IMR-90 (cell line): ENCODE measurements around the gene SRR. TPM values are rescaled to one million over a fixed set of nuclear protein-coding genes. Genes with fewer than 3 reads are reported as not detected.
A peak's percentile ranks its signal among the peaks of the same experiment; 100 is the strongest.

Source experiments
- ATAC-seq: fragments of 200-7000 bp; cut with Tn5 transposase; 2 replicates; pipeline ENCODE4 v1.9.1; 2020; ENCODE audit warnings: low read depth, mild to moderate bottlenecking, moderate library complexity
- BruUV-seq: library from RNA; stranded (reverse); fragments of 400-500 nt; replicated peaks from 2 replicates; lab custom pipeline; 2021; lab: Mats Ljungman, UMichigan
- CTCF ChIA-PET: fragments of 300-600 bp; formaldehyde crosslinking; extraction: SDS; loops from one replicate; lab custom pipeline; 2021; ENCODE audit warnings: antibody characterized with exemption; lab: Yijun Ruan, JAX
- POLR2A ChIA-PET: fragments of 300-600 bp; sonication (Branson Sonifier 250); formaldehyde crosslinking; loops from one replicate; lab custom pipeline; 2022; ENCODE audit warnings: antibody characterized with exemption; ENCODE audit not compliant: unreplicated experiment; lab: Charles Lee
- DNase-seq: peaks from one replicate; pipeline ENCODE4 v3.0.0; 2013
- H2AFZ ChIP-seq: replicated peaks from 2 replicates; pipeline ENCODE3; 2013; ENCODE audit warnings: low read length, mild to moderate bottlenecking; ENCODE audit not compliant: poor library complexity
- H2AK5ac ChIP-seq: 2 replicates; pipeline ENCODE4 v1.6.1; 2013; ENCODE audit warnings: low read depth, low read length, inconsistent platforms
- H2AK9ac ChIP-seq: replicated peaks from 2 replicates; pipeline ENCODE3; 2013; ENCODE audit warnings: mild to moderate bottlenecking, low read depth, low read length, moderate library complexity; ENCODE audit not compliant: poor library complexity
- H2BK120ac ChIP-seq: 2 replicates; pipeline ENCODE4 v1.6.1; 2013; ENCODE audit warnings: low read depth, low read length, inconsistent platforms
- H2BK15ac ChIP-seq: 3 replicates; pipeline ENCODE4 v1.6.1; 2013; ENCODE audit warnings: low read depth, low read length, inconsistent platforms
- H2BK20ac ChIP-seq: 2 replicates; pipeline ENCODE4 v1.6.1; 2013; ENCODE audit warnings: low read depth, mild to moderate bottlenecking, inconsistent platforms, low read length, moderate library complexity
- H2BK5ac ChIP-seq: 2 replicates; pipeline ENCODE4 v1.6.1; 2013; ENCODE audit warnings: mild to moderate bottlenecking, low read depth, low read length, inconsistent platforms; ENCODE audit not compliant: poor library complexity, severe bottlenecking
- H3K14ac ChIP-seq: replicated peaks from 2 replicates; pipeline ENCODE4 v1.6.1; 2013; ENCODE audit warnings: low read depth, low read length, inconsistent platforms
- H3K18ac ChIP-seq: 2 replicates; pipeline ENCODE4 v1.6.1; 2013; ENCODE audit warnings: low read depth, low read length, control low read depth
- H3K23ac ChIP-seq: 2 replicates; pipeline ENCODE4 v1.6.1; 2013; ENCODE audit warnings: low read depth, low read length, inconsistent platforms
- H3K27ac ChIP-seq: 2 replicates; pipeline ENCODE4 v1.5.1; 2013; ENCODE audit warnings: mild to moderate bottlenecking, control low read depth, low read length; ENCODE audit not compliant: insufficient read depth
- H3K27me3 ChIP-seq: 2 replicates; pipeline ENCODE4 v1.6.1; 2013; ENCODE audit warnings: low read length; ENCODE audit not compliant: control insufficient read depth, insufficient read depth
- H3K36me3 ChIP-seq: 2 replicates; pipeline ENCODE4 v1.6.1; 2013; ENCODE audit warnings: low read length, mixed read lengths; ENCODE audit not compliant: control insufficient read depth, insufficient read depth
- H3K4ac ChIP-seq: 2 replicates; pipeline ENCODE4 v1.6.1; 2013; ENCODE audit warnings: low read depth, low read length, inconsistent platforms
- H3K4me1 ChIP-seq: 2 replicates; pipeline ENCODE4 v1.6.1; 2013; ENCODE audit warnings: low read length, mixed read lengths; ENCODE audit not compliant: control insufficient read depth, insufficient read depth
- H3K4me2 ChIP-seq: 2 replicates; pipeline ENCODE4 v1.6.1; 2013; ENCODE audit warnings: low read depth, mild to moderate bottlenecking, control low read depth, low read length, moderate library complexity
- H3K4me3 ChIP-seq: 2 replicates; pipeline ENCODE4 v1.5.1; 2013; ENCODE audit warnings: low read depth, mild to moderate bottlenecking, control low read depth, low read length, moderate library complexity; ENCODE audit not compliant: insufficient read depth
- H3K56ac ChIP-seq: 2 replicates; pipeline ENCODE4 v1.6.1; 2013; ENCODE audit warnings: low read length, inconsistent platforms; ENCODE audit not compliant: insufficient read depth; ENCODE audit errors: extremely low read depth
- H3K79me1 ChIP-seq, 2 experiments: 2 replicates each; pipeline ENCODE4 v1.6.1; 2013; ENCODE audit warnings: low read length in 2 of 2, inconsistent platforms in 1 of 2, low read depth in 1 of 2
- H3K9ac ChIP-seq: 2 replicates; pipeline ENCODE4 v1.6.1; 2013; ENCODE audit warnings: low read depth, low read length, control low read depth
- H3K9me1 ChIP-seq: 2 replicates; pipeline ENCODE4 v1.6.1; 2013; ENCODE audit warnings: low read length, inconsistent platforms; ENCODE audit not compliant: insufficient read depth
- H3K9me3 ChIP-seq: 2 replicates; pipeline ENCODE4 v1.6.1; 2013; ENCODE audit warnings: low read length; ENCODE audit not compliant: control insufficient read depth, insufficient read depth
- H4K20me1 ChIP-seq: 2 replicates; pipeline ENCODE4 v1.6.1; 2013; ENCODE audit warnings: low read length, inconsistent platforms; ENCODE audit not compliant: insufficient read depth
- H4K5ac ChIP-seq: 2 replicates; pipeline ENCODE4 v1.6.1; 2013; ENCODE audit warnings: mild to moderate bottlenecking, low read depth, low read length, control low read depth
- H4K8ac ChIP-seq, 2 experiments: 2 replicates each; pipeline ENCODE4 v1.6.1; 2013; ENCODE audit warnings: low read depth in 2 of 2, low read length in 2 of 2, control low read depth in 1 of 2, inconsistent platforms in 1 of 2
- H4K91ac ChIP-seq: 2 replicates; pipeline ENCODE4 v1.6.1; 2013; ENCODE audit warnings: low read depth, low read length, inconsistent platforms; ENCODE audit not compliant: insufficient read depth
- BHLHE40 ChIP-seq: fragments of 150-350 bp; IDR thresholded peaks from 2 replicates; pipeline ENCODE4 v1.6.1; 2016; ENCODE audit warnings: mild to moderate bottlenecking, low read depth, low read length
- CEBPB ChIP-seq: IDR thresholded peaks from 2 replicates; pipeline ENCODE4 v1.6.1; 2012; ENCODE audit warnings: low read depth, low read length, improper control_type of control experiment
- CHD1 ChIP-seq: IDR thresholded peaks from 2 replicates; pipeline ENCODE4 v1.6.1; 2012; ENCODE audit warnings: low read depth, low read length, improper control_type of control experiment
- MAFK ChIP-seq: IDR thresholded peaks from 2 replicates; pipeline ENCODE4 v1.6.1; 2012; ENCODE audit warnings: low read depth, low read length, improper control_type of control experiment
- MAZ ChIP-seq: IDR thresholded peaks from 2 replicates; pipeline ENCODE4 v1.6.1; 2012; ENCODE audit warnings: low read depth, mild to moderate bottlenecking, low read length, improper control_type of control experiment, moderate library complexity, borderline replicate concordance
- MXI1 ChIP-seq: IDR thresholded peaks from 2 replicates; pipeline ENCODE4 v1.6.1; 2012; ENCODE audit warnings: low read depth, mild to moderate bottlenecking, low read length, moderate library complexity, borderline replicate concordance
- NFE2L2 ChIP-seq: fragments of 150-350 bp; IDR thresholded peaks from 2 replicates; pipeline ENCODE4 v1.6.1; 2016; ENCODE audit warnings: low read depth, mild to moderate bottlenecking, low read length
- POLR2A ChIP-seq: IDR thresholded peaks from 2 replicates; pipeline ENCODE4 v1.6.1; 2012; ENCODE audit warnings: mild to moderate bottlenecking, low read depth, low read length
- RAD21 ChIP-seq: IDR thresholded peaks from 2 replicates; pipeline ENCODE4 v1.6.1; 2012; ENCODE audit warnings: low read length, improper control_type of control experiment
- RCOR1 ChIP-seq: IDR thresholded peaks from 2 replicates; pipeline ENCODE4 v1.6.1; 2012; ENCODE audit warnings: mild to moderate bottlenecking, low read length, improper control_type of control experiment; ENCODE audit not compliant: insufficient replicate concordance
- SMC3 ChIP-seq: fragments of 150-350 bp; IDR thresholded peaks from 2 replicates; pipeline ENCODE4 v1.6.1; 2016; ENCODE audit warnings: low read depth, mild to moderate bottlenecking, antibody characterized with exemption, low read length, moderate library complexity
- WGBS, 2 experiments: methylation state at CpG; one replicate each; pipeline versions ENCODE4 v1.1.5 to v1.1.7; 2013; ENCODE audit warnings: missing lambda C conversion rate in 2 of 2; ENCODE audit not compliant: insufficient read length in 1 of 2; ENCODE audit errors: extremely low coverage in 2 of 2; 5-methylcytosine and 5-hydroxymethylcytosine counted together
- dilution Hi-C: fragments of 300-500 bp; cut with HindIII; formaldehyde crosslinking; loops from one replicate; pipeline ENCODE4 v1.14.3; 2018; ENCODE audit warnings: low sequenced_read_pairs; ENCODE audit not compliant: unreplicated experiment
- in situ Hi-C: fragments of 300-500 bp; cut with MboI; formaldehyde crosslinking; loops from 3 replicates; pipeline ENCODE4 v1.14.3; 2019; ENCODE audit warnings: low sequenced_read_pairs, inconsistent platforms, mixed read lengths
- intact Hi-C: fragments of 100-400 bp; cut with micrococcal nuclease; formaldehyde crosslinking; loops from 2 replicates; pipeline ENCODE4 v1.10.0; 2022
- polyA plus RNA-seq, 3 experiments: library from polyadenylated mRNA; depleted of rRNA; stranded (reverse); fragments of >200 nt; gene quantifications; 2 replicates each; pipeline ENCODE4 v1.2.3, GENCODE V29; 2012; ENCODE audit warnings: low replicate concordance in 1 of 3
- total RNA-seq: library from RNA; depleted of rRNA; stranded (reverse); fragments of >200 nt; gene quantifications from 2 replicates; pipeline ENCODE4 v1.2.3, GENCODE V29; 2012
- TF ChIP-seq, protein P1 (sequence below): fragments of 150-350 bp; IDR thresholded peaks from 2 replicates; pipeline ENCODE4 v1.6.1; 2016; ENCODE audit warnings: low read depth, mild to moderate bottlenecking, low read length, moderate library complexity, borderline replicate concordance
- TF ChIP-seq, protein P2 (sequence below): conservative IDR thresholded peaks from 2 replicates; pipeline ENCODE4 v1.5.1; 2012; ENCODE audit warnings: mild to moderate bottlenecking, low read depth, low read length, improper control_type of control experiment

SRR gene
- total and polyA plus RNA-seq, 2 of the 4 experiments (the other 2 are of a cell fraction), result 14.5 to 52.7 TPM

DNA sequence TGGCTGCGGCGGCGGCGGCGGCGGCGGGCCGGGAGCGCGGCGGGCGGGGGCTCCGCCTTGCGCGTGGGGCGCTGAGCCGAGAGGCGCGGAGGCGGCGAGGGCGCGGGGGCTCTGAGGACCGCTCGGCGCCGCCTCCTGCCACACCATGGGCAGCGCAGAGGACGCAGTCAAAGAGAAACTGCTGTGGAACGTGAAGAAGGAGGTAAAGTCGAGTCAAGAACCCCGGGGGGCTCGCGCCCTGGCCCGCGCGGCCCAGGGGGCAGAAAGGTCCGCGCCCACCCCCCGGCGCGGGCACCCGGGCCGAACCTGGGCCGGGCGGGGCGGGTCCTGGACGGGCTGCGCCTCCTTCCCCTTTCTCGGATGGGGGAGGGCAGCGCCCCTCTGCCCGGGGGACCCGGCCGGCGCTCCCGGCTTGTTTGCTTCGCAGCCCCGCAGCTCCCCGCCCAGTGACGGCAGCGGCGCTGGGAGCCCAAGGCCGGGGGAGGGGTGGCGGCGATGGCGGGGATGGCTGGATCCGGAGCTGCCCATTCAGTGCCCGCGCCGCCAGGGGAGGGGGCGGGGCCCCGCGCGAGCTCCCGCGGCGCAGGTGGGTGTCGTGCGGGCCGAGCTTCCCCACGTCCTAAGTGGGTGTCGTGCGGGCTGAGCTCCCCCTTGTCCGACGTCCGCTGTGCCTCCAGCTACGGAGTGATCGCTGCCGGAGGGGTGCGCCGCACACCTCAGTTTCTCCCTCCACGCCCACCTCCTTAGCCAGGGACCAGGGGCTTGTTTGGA, 34.0 kb downstream of the SRR start:
- no peak overlapping the region for H4K91ac ChIP-seq
- in situ Hi-C loops, result no loop called here
- H4K5ac ChIP-seq, result 0 out of 2 replicates have a peak overlapping the region, but pooled peaks have one; percentile 28
- no peak overlapping the region for H2BK120ac ChIP-seq
- POLR2A ChIA-PET, result no interaction called here
- peak overlapping the region; percentile 98 for H2AFZ ChIP-seq
- peak overlapping the region; percentile 66 for H2BK5ac ChIP-seq
- H3K23ac ChIP-seq, result peak overlapping the region; percentile 50
- no peaks in the 10 kb centered on the region for H3K27me3 ChIP-seq
- peaks cover 38 to 70% of the 10 kb centered on the region in 2 experiments for H3K79me1 ChIP-seq
- H2BK20ac ChIP-seq, result no peak overlapping the region
- peak overlapping the region; percentile 95 for H3K4me2 ChIP-seq
- H3K4me1 ChIP-seq, result peaks cover 11% of the 10 kb centered on the region
- CTCF ChIA-PET, result interaction anchor here (1.5 kb wide), 1 partner anchor 79 kb away, joined by 4 read pairs; no protein-coding TSS in a partner anchor
- H3K14ac ChIP-seq, result peak overlapping the region; percentile 92
- dilution Hi-C loops, result no loop called here
- peak overlapping the region; percentile 62; the same call in 1 of the 2 replicates for H3K27ac ChIP-seq
- no peak overlapping the region for H2BK15ac ChIP-seq
- intact Hi-C loops, result loop anchor here (5.0 kb wide), 1 partner anchor 285 kb away; no protein-coding TSS in a partner anchor
- peak overlapping the region; percentile 59 for H3K4ac ChIP-seq
- no peaks in the 10 kb centered on the region for H3K9me3 ChIP-seq
- peak overlapping the region; percentile 76 for H3K9ac ChIP-seq
- H4K20me1 ChIP-seq, result peaks cover 15% of the 10 kb centered on the region
- H3K56ac ChIP-seq, result no peak overlapping the region
- H3K36me3 ChIP-seq, result peaks cover 22% of the 10 kb centered on the region
- BruUV-seq, result no TSS peak
- H3K9me1 ChIP-seq, result peaks cover 9% of the 10 kb centered on the region; the same call in 1 of the 2 replicates
- H3K18ac ChIP-seq, result no peak overlapping the region
- peak overlapping the region; percentile 38 for H2AK5ac ChIP-seq
- H2AK9ac ChIP-seq, result peak overlapping the region; percentile 92
- peak overlapping the region in 1 of 2 experiments; percentile 90; a peak in 2 of 4 replicates for H4K8ac ChIP-seq
- peak; percentile 44 for DNase-seq
- ATAC-seq, result peak; percentile 72
- peak overlapping the region; percentile 65 for H3K4me3 ChIP-seq
- WGBS, 2 experiments, result 0% methylated on average over 24 of the region's 92 CpGs; no CpG with 5 or more reads in 1 of the 2 experiments
- TF ChIP-seq, protein P1, sequence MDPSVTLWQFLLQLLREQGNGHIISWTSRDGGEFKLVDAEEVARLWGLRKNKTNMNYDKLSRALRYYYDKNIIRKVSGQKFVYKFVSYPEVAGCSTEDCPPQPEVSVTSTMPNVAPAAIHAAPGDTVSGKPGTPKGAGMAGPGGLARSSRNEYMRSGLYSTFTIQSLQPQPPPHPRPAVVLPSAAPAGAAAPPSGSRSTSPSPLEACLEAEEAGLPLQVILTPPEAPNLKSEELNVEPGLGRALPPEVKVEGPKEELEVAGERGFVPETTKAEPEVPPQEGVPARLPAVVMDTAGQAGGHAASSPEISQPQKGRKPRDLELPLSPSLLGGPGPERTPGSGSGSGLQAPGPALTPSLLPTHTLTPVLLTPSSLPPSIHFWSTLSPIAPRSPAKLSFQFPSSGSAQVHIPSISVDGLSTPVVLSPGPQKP, result no peak
- no peak for TF ChIP-seq SMC3
- no peak for TF ChIP-seq MXI1
- TF ChIP-seq CHD1, result 0 out of 2 replicates have a peak, but pooled peaks have one; percentile 46
- TF ChIP-seq BHLHE40, result no peak
- 0 out of 2 replicates have a peak, but pooled peaks have one; percentile 55 for TF ChIP-seq POLR2A
- TF ChIP-seq, protein P2, sequence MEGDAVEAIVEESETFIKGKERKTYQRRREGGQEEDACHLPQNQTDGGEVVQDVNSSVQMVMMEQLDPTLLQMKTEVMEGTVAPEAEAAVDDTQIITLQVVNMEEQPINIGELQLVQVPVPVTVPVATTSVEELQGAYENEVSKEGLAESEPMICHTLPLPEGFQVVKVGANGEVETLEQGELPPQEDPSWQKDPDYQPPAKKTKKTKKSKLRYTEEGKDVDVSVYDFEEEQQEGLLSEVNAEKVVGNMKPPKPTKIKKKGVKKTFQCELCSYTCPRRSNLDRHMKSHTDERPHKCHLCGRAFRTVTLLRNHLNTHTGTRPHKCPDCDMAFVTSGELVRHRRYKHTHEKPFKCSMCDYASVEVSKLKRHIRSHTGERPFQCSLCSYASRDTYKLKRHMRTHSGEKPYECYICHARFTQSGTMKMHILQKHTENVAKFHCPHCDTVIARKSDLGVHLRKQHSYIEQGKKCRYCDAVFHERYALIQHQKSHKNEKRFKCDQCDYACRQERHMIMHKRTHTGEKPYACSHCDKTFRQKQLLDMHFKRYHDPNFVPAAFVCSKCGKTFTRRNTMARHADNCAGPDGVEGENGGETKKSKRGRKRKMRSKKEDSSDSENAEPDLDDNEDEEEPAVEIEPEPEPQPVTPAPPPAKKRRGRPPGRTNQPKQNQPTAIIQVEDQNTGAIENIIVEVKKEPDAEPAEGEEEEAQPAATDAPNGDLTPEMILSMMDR, result no peak
- TF ChIP-seq MAFK, result no peak
- peak; percentile 36; the same call in 1 of the 2 replicates for TF ChIP-seq MAZ
- no peak for TF ChIP-seq CEBPB
- no peak for TF ChIP-seq RCOR1
- no peak for TF ChIP-seq RAD21
- no peak for TF ChIP-seq NFE2L2
